Spinal cord (tissue), 10 donors: Measurements from ENCODE around the gene GRID2. TPM values are rescaled to one million over a fixed set of nuclear protein-coding genes. Genes with fewer than 3 reads are reported as not detected.
"Not testable (repeated sequence)": the region's sequence is repeated elsewhere in the genome, so short reads cannot be mapped to it uniquely, and the experiment has no call there.

ENCODE experiments used
- DNase-seq, 6 donors: peaks; one replicate each; pipeline versions ENCODE4 v3.0.0 to v3.0.0-alpha.2; 2013 to 2015; ENCODE audit warnings: low spot score in 6 of 6, low read depth in 4 of 6
- H3K27ac ChIP-seq: one replicate; pipeline ENCODE4 v1.5.1; 2013; ENCODE audit warnings: low read depth, low read length, control low read depth
- H3K27me3 ChIP-seq: one replicate; pipeline ENCODE4 v1.6.1; 2013; ENCODE audit warnings: low read length; ENCODE audit not compliant: control insufficient read depth, insufficient read depth
- H3K36me3 ChIP-seq: one replicate; pipeline ENCODE4 v1.6.1; 2013; ENCODE audit warnings: low read length; ENCODE audit not compliant: control insufficient read depth, insufficient read depth
- H3K4me1 ChIP-seq: one replicate; pipeline ENCODE4 v1.6.1; 2013; ENCODE audit warnings: low read length; ENCODE audit not compliant: control insufficient read depth, insufficient read depth
- H3K4me3 ChIP-seq: one replicate; pipeline ENCODE4 v1.5.1; 2013; ENCODE audit warnings: low read depth, low read length, control low read depth
- H3K9me3 ChIP-seq: one replicate; pipeline ENCODE4 v1.6.1; 2013; ENCODE audit warnings: low read length; ENCODE audit not compliant: control insufficient read depth, insufficient read depth
- WGBS: methylation state at CpG from one replicate; pipeline ENCODE4 v1.1.5; 2013; ENCODE audit warnings: missing lambda C conversion rate; ENCODE audit not compliant: insufficient coverage; 5-methylcytosine and 5-hydroxymethylcytosine counted together
- polyA plus RNA-seq, 2 donors: library from polyadenylated mRNA; unstranded; fragments of 120-200 nt; gene quantifications; one replicate each; pipeline ENCODE4 v1.2.1, GENCODE V29; 2013; ENCODE audit not compliant: insufficient read length in 2 of 2
- total RNA-seq, 2 donors: library from RNA; depleted of rRNA in 1 of 2; stranded (reverse); fragments of 120-200 nt in 1 of 2; fragments of >200 nt in 1 of 2; gene quantifications; one replicate each; pipeline versions ENCODE4 v1.2.3 to v1.2.4, GENCODE V29; 2013 to 2014
- donor health status: healthy.

The GRID2 gene
- total and polyA plus RNA-seq, 4 donors = 17.8 to 40.8 (median 23.4) TPM

DNA sequence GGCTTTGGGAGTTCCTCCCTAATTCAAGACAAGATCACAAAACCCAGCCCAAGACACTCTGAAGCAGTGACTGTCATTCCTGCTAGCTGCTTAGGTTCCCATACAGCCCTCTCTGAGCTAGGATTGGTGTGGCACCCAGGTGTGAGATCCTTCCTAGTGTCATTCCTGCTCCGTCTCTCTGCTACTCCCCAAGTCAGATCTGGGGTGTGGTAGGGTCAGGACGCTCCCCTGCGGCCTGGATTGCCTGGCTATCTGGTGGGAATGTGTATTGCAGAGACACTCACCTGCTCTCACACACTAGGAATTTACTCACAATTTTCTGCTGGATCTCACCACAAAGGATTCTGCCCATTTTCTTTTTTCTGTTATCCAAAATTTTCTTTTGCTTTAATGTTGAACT lies 964.0 kb downstream of the GRID2 start:
- Histone ChIP-seq H3K4me1 (no peaks in the 10 kb centered on the region), H3K9me3 (no peaks in the 10 kb centered on the region), H3K27me3 (no peaks in the 10 kb centered on the region), H3K27ac (no peak overlapping the region), H3K4me3 (no peak overlapping the region), H3K36me3 (no peaks in the 10 kb centered on the region)
- no peak for DNase-seq
- WGBS = no CpG with 5 or more reads among the region's 3 CpGs

DNA sequence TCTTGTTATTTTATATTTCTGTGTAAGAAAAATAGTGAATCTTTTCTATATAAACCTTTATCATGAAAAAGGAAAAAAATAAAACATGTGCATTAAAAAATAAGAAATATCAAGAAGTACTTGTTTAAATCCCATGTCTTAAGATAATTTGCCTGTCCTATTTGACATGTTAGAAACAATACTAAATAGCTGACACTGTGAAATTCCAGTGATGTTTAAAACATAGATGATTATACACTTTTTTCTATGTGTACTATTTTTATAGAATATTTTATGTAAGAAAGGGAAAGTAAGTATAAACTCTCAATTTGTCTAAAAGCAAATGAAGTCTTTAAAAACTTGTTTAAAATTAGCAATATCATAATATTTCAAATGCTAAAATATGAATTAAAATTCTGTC lies 981.6 kb downstream of the GRID2 start:
- Histone ChIP-seq H3K27ac (no peak overlapping the region), H3K9me3 (no peaks in the 10 kb centered on the region), H3K36me3 (no peaks in the 10 kb centered on the region), H3K4me1 (no peaks in the 10 kb centered on the region), H3K4me3 (no peak overlapping the region), H3K27me3 (no peaks in the 10 kb centered on the region)
- no peak for DNase-seq

DNA sequence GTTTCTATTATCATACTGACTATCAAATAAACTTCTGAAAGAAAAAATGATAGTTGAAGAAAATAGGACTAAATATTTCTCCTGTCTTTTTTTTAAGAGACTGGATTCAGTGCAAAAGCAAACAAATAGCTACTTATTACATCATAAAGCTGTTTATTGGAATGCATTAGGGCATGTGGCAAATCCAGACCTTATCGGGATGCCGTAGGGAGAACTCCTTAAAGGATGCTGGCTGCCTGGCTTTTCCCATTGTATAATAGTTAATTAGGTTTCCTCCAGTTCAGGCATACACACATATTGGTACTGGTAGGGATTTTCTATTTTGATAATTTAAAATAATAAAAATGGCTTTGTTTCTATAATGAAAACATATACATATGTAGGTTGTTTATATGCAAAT lies 985.5 kb downstream of the GRID2 start:
- DNase-seq = no peak
- no peak overlapping the region for H3K27ac ChIP-seq
- WGBS = no CpG with 5 or more reads among the region's 2 CpGs
- no peaks in the 10 kb centered on the region for H3K27me3 ChIP-seq
- H3K9me3 ChIP-seq = no peaks in the 10 kb centered on the region
- H3K36me3 ChIP-seq = no peaks in the 10 kb centered on the region
- no peak overlapping the region for H3K4me3 ChIP-seq
- no peaks in the 10 kb centered on the region for H3K4me1 ChIP-seq

DNA sequence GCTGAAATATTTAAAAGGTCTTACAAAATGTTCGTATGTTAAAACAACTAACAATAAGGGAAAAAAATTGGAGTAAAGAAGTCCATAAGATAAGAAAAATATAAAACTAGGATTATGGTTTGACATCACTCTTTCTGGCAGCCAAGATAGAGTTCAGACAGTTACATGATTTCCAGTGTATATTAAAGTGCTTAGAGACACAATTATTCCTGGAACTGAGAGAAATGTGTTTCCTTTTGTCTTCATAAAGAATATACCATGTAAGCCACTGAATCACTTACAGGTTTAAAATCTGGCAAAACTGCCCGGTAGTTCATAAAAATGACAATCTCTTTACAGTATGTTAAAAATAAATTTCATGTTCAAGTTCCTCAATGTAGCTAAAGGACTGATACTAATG lies 986.1 kb downstream of the GRID2 start:
- Histone ChIP-seq H3K4me1 (no peaks in the 10 kb centered on the region), H3K4me3 (no peak overlapping the region), H3K27me3 (no peaks in the 10 kb centered on the region), H3K36me3 (no peaks in the 10 kb centered on the region), H3K9me3 (no peaks in the 10 kb centered on the region), H3K27ac (no peak overlapping the region)
- WGBS = no CpG with 5 or more reads among the region's 2 CpGs
- peak in 1 of 6 donors; percentile 19 for DNase-seq

DNA sequence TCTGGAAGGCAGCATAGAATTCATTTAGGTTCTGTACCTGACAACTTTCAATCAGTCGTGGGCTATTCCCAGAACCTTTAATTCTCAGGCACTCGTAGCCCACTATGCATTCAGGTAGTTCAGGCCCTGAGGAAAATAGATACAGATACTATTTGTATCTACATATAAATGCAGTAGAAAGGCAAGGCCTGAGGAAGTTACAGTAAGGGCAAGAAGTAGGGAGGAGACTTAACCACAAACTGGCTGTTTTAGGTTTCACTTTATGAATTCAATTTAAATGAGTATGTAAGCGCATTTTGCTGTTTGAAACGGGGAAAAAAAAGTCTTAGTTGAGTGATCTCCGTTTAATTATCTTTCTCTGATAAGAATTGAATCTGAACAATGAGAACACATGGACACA lies 995.4 kb downstream of the GRID2 start:
- H3K4me3 ChIP-seq = no peak overlapping the region
- peaks cover 3% of the 10 kb centered on the region for H3K4me1 ChIP-seq
- H3K36me3 ChIP-seq = no peaks in the 10 kb centered on the region
- no peaks in the 10 kb centered on the region for H3K9me3 ChIP-seq
- no peak for DNase-seq
- no peaks in the 10 kb centered on the region for H3K27me3 ChIP-seq
- 90% methylated on average over 3 of the region's 5 CpGs for WGBS
- H3K27ac ChIP-seq = no peak overlapping the region

DNA sequence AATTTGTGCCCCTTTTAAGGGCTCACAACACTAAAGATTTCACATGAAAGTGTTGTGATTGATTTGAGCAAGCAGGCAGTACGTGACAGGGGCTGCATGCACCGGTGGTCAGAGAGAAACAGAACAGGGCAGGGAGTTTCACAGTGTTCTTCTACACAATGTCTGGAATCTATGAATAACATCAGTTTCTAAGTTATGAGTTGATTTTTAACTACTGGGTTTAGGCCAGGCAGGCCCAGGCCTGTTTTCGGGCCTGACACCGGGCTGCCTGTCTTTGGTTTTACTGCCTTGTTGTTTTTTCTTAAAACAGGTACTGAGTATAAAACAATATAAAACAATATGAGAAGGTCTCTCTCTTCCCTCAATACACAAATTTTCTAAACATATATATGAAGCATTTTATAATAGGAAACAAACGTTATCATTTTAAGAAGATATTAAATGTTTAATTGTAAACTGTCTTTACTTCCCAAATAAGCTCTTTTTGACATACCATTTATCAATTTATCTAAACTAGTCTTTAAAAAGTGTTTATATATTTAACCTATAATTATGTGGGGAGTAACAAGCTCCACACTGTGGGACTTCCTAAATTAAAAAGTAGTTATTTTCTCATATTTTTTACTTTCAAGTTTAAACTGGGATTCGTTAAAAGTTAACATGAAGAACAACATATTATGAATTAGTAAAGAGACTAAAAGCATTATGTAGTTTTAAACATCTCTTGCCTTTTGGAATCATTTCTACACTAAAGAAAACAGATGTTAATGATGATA lies 997.2 kb downstream of the GRID2 start:
- not testable (repeated sequence) for H3K4me1 ChIP-seq, DNase-seq, H3K27me3 ChIP-seq, H3K27ac ChIP-seq, H3K36me3 ChIP-seq, H3K4me3 ChIP-seq, H3K9me3 ChIP-seq
- WGBS = no CpG with 5 or more reads among the region's 6 CpGs

DNA sequence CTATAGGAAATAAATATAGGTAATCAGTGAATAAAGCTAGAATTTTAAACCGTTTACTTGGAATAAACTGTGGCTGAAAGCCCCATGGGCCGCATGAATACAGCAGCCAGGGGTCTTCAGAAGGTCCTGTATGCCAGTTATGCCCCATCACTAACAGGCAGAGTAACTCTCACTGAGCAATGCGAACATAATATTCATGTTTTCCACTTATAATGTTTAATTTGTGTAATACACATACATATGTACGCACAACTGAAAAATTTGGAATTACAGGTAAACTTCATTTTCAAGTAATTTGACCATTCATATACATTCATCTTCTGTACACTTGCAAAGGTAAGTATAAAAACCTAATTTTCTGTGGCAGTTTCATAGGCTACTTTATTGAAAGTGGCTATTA lies 998.5 kb downstream of the GRID2 start:
- no peak for DNase-seq
- Histone ChIP-seq H3K9me3 (no peaks in the 10 kb centered on the region), H3K4me1 (peaks cover 3% of the 10 kb centered on the region), H3K27ac (no peak overlapping the region), H3K36me3 (no peaks in the 10 kb centered on the region), H3K27me3 (no peaks in the 10 kb centered on the region), H3K4me3 (no peak overlapping the region)
- WGBS = 100% methylated on average over 2 of the region's 4 CpGs

DNA sequence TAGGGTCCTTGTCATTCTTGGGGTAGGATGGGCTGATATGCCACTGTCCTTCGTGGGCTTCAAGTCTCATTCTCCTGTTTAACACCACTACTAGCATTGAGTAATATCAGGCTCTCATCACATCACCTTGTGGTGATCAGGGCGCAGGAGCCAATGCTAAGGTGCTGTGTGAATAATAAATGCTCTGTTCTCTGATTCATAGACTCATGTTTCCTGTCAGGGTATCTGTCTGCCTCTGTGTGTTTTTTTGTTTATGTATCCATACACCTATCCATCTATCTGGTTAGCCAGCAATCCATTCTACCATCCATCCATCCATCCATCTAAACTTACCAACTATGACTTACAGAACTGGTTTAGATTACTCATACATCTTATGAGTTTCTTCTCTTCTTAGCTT lies 999.7 kb downstream of the GRID2 start:
- H3K27me3 ChIP-seq = no peaks in the 10 kb centered on the region
- peaks cover 3% of the 10 kb centered on the region for H3K4me1 ChIP-seq
- H3K4me3 ChIP-seq = no peak overlapping the region
- WGBS = no CpG with 5 or more reads among the region's 2 CpGs
- DNase-seq = no peak
- H3K9me3 ChIP-seq = no peaks in the 10 kb centered on the region
- H3K36me3 ChIP-seq = no peaks in the 10 kb centered on the region
- H3K27ac ChIP-seq = no peak overlapping the region

DNA sequence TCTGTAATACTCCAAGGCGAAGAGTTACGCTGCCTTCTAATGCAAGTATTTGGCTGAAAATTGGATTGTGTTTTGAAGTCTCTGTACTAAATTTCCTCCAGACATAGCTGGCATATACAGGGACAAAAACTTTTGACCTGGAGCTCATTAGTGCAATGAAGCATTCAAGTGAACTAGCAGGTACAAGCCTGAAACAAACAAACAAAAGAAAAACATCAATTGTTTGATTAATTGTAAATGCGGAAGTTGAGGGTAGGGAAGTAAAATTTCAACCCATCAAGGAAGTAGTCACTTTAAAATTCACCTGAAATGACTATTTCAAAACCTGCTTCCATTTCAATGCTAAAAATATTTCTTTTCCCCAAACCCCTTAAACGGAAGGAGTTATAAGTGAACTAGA lies 1008.5 kb downstream of the GRID2 start:
- no CpG with 5 or more reads among the region's 4 CpGs for WGBS
- Histone ChIP-seq H3K27ac (no peak overlapping the region), H3K4me3 (no peak overlapping the region)

DNA sequence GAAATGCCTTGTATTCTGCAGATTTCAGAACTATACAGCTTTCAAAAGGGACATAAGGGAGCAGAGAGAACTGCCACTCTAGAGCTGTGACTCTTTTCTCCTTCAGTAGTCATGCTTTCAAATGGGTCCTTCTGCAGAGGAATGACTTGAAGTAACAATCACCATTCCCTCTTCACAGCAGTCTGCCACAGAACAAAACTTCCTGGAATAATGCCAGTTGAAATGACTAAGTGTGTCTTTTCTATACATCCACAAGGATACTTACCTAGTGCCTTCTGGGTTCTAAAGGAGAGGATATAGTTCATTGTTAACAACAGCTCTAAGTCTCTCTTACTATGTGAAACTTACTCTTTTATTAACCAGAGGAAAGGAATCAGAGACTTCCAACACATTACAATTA lies 1009.4 kb downstream of the GRID2 start:
- Histone ChIP-seq H3K36me3 (no peaks in the 10 kb centered on the region), H3K4me1 (no peaks in the 10 kb centered on the region), H3K27ac (no peak overlapping the region), H3K9me3 (no peaks in the 10 kb centered on the region), H3K4me3 (no peak overlapping the region), H3K27me3 (no peaks in the 10 kb centered on the region)
- peak in 1 of 6 donors; percentile 26 for DNase-seq

More for the DNA sequence above, 1008.5 kb downstream of the GRID2 start:
- DNase-seq = no peak
- Histone ChIP-seq H3K4me1 (no peaks in the 10 kb centered on the region), H3K27me3 (no peaks in the 10 kb centered on the region), H3K36me3 (no peaks in the 10 kb centered on the region), H3K9me3 (no peaks in the 10 kb centered on the region)
